ENCODE data around the gene CERS6. TPM values are rescaled to one million over a fixed set of nuclear protein-coding genes. Genes with fewer than 3 reads are reported as not detected.

CERS6 gene
- total RNA-seq, 1 experiment from 2014 or later: 8.3 TPM

GRCh38 chr2:168431301-168432024 lies 24.6 kb upstream of the CERS6 start:
- no TSS peak for BruUV-seq (replicated peaks)
- no peak for DNase-seq
- TF ChIP-seq EZH2 (IDR thresholded peaks at IDR 0.05; ENCODE audit: low read depth): no peak
- no peak for TF ChIP-seq CTCF (conservative IDR thresholded peaks at IDR 0.05)

DNA sequence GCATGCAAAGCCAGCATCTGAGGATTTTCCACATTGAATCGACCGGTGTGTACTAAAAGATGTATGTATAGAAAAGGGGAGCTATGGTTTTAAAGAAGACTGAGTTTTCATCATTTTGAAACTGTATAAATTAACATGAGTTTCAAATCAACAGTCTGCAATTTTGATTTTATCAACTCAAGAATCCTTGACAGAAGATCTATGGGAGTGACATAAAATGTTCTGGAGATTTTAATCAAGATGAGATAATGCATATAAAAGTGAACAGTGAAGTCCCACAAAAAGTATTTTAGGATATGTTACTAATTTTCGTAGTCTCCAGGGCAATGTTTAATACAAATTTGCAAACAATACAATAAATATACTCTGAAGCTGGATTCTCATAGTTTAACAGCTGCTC lies 24.0 kb upstream of the CERS6 start:
- H4K20me1 ChIP-seq (ENCODE audit: insufficient read depth): no peaks in the 10 kb centered on the region
- no peak overlapping the region for H3K27ac ChIP-seq
- ChIA-PET POLR2A (ENCODE audit: unreplicated experiment) (no interaction called here), CTCF (no interaction called here)
- H3K9me3 ChIP-seq (ENCODE audit: insufficient read depth, low read depth): no peaks in the 10 kb centered on the region
- no peaks in the 10 kb centered on the region for H3K9me2 ChIP-seq (ENCODE audit: insufficient read depth)
- H3K36me3 ChIP-seq (ENCODE audit: low read depth): no peaks in the 10 kb centered on the region
- H3K27me3 ChIP-seq (ENCODE audit: insufficient read depth, low read depth): no peaks in the 10 kb centered on the region
- no peaks in the 10 kb centered on the region for H3K79me2 ChIP-seq (ENCODE audit: low read depth)
- no peak overlapping the region for H3K4me2 ChIP-seq
- no peak overlapping the region for H3K4me3 ChIP-seq
- no TSS peak for BruUV-seq (replicated peaks)
- no peak overlapping the region for H2AFZ ChIP-seq
- intact Hi-C loops (cut with micrococcal nuclease; ENCODE audit: unreplicated experiment): no loop called here
- TF ChIP-seq CTCF (conservative IDR thresholded peaks at IDR 0.05) (no peak), EZH2 (IDR thresholded peaks at IDR 0.05; ENCODE audit: low read depth) (no peak)
- no peaks in the 10 kb centered on the region for H3F3A ChIP-seq (ENCODE audit: insufficient read depth, low read depth)
- peaks cover 5% of the 10 kb centered on the region; the same call in 1 of the 2 replicates for H3K4me1 ChIP-seq (replicated peaks; ENCODE audit: insufficient read depth)
- DNase-seq: no peak

More at GRCh38 chr2:168431301-168432024, 24.6 kb upstream of the CERS6 start:
- ChIA-PET POLR2A (ENCODE audit: unreplicated experiment) (no interaction called here), CTCF (no interaction called here)
- H3K4me3 ChIP-seq: no peak overlapping the region
- no peak overlapping the region for H3K4me2 ChIP-seq
- H3K4me1 ChIP-seq (replicated peaks; ENCODE audit: insufficient read depth): peaks cover 5% of the 10 kb centered on the region; the same call in 1 of the 2 replicates
- H3K9me3 ChIP-seq (ENCODE audit: insufficient read depth, low read depth): no peaks in the 10 kb centered on the region
- H3K27ac ChIP-seq: no peak overlapping the region
- H3K27me3 ChIP-seq (ENCODE audit: insufficient read depth, low read depth): no peaks in the 10 kb centered on the region
- intact Hi-C loops (cut with micrococcal nuclease; ENCODE audit: unreplicated experiment): no loop called here
- H3K9me2 ChIP-seq (ENCODE audit: insufficient read depth): no peaks in the 10 kb centered on the region
- H2AFZ ChIP-seq: no peak overlapping the region
- no peaks in the 10 kb centered on the region for H3F3A ChIP-seq (ENCODE audit: insufficient read depth, low read depth)
- no peaks in the 10 kb centered on the region for H4K20me1 ChIP-seq (ENCODE audit: insufficient read depth)
- no peaks in the 10 kb centered on the region for H3K79me2 ChIP-seq (ENCODE audit: low read depth)
- H3K36me3 ChIP-seq (ENCODE audit: low read depth): no peaks in the 10 kb centered on the region

DNA sequence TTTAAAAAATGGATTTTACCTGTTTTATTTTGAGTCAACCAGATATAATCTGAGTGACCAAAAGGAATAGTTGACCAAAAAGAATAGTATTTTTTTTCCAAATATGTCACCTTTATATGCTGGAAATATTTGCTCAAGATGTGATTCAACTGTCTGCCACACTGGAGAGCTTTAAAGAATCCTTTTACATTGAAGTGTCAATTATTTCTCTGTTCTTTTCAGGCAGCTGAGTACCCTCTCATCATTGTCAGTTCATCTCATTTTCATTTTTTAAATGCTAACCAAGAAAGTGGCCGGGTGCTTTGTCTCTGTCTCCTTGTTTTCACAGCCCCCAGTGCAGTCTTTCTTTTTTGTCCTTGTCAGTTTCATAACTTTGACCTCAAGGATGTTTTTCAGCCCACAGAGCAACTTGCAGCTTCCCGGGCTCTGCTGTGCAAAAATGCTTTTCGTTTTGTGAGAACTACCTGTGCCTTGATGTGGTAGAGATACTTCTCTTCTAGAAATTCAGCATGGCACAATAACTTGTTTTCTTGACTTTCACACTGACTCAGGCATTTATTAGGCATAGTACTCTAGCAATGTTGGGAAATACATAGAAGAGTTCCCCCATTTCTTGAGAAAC lies 23.4 kb upstream of the CERS6 start:
- no peak overlapping the region for H2AFZ ChIP-seq
- H3K9me2 ChIP-seq (ENCODE audit: insufficient read depth): no peaks in the 10 kb centered on the region
- DNase-seq: no peak
- H3K4me2 ChIP-seq: no peak overlapping the region
- no peaks in the 10 kb centered on the region for H4K20me1 ChIP-seq (ENCODE audit: insufficient read depth)
- H3K36me3 ChIP-seq (ENCODE audit: low read depth): no peaks in the 10 kb centered on the region
- intact Hi-C loops (cut with micrococcal nuclease; ENCODE audit: unreplicated experiment): no loop called here
- H3K27ac ChIP-seq: no peak overlapping the region
- H3K27me3 ChIP-seq (ENCODE audit: insufficient read depth, low read depth): no peaks in the 10 kb centered on the region
- H3K79me2 ChIP-seq (ENCODE audit: low read depth): no peaks in the 10 kb centered on the region
- POLR2A ChIA-PET (ENCODE audit: unreplicated experiment): no interaction called here
- H3F3A ChIP-seq (ENCODE audit: insufficient read depth, low read depth): no peaks in the 10 kb centered on the region
- no TSS peak for BruUV-seq (replicated peaks)
- H3K4me1 ChIP-seq (replicated peaks; ENCODE audit: insufficient read depth): no peaks in the 10 kb centered on the region
- TF ChIP-seq CTCF (conservative IDR thresholded peaks at IDR 0.05): no peak
- TF ChIP-seq EZH2 (IDR thresholded peaks at IDR 0.05; ENCODE audit: low read depth): no peak
- no peak overlapping the region for H3K4me3 ChIP-seq
- H3K9me3 ChIP-seq (ENCODE audit: insufficient read depth, low read depth): no peaks in the 10 kb centered on the region
- CTCF ChIA-PET: no interaction called here
